Activated CD4-positive, CD25-positive, alpha-beta regulatory T cell treated with anti-CD3 and anti-CD28 coated beads, Interleukin-2, amount 50 U/mL, for 24 hours (primary cell): Measurements from ENCODE around the gene CCR7.
"Not testable (repeated sequence)": the region's sequence is repeated elsewhere in the genome, so short reads cannot be mapped to it uniquely, and the experiment has no call there.

Source experiments
- ATAC-seq, 2 donors: fragments of 150-1000 bp; cut with Tn5 transposase; one replicate each; pipeline ENCODE4 v1.10.0; 2021; ENCODE audit warnings: mild to moderate bottlenecking in 1 of 2, moderate library complexity in 1 of 2

The CCR7 gene

DNA sequence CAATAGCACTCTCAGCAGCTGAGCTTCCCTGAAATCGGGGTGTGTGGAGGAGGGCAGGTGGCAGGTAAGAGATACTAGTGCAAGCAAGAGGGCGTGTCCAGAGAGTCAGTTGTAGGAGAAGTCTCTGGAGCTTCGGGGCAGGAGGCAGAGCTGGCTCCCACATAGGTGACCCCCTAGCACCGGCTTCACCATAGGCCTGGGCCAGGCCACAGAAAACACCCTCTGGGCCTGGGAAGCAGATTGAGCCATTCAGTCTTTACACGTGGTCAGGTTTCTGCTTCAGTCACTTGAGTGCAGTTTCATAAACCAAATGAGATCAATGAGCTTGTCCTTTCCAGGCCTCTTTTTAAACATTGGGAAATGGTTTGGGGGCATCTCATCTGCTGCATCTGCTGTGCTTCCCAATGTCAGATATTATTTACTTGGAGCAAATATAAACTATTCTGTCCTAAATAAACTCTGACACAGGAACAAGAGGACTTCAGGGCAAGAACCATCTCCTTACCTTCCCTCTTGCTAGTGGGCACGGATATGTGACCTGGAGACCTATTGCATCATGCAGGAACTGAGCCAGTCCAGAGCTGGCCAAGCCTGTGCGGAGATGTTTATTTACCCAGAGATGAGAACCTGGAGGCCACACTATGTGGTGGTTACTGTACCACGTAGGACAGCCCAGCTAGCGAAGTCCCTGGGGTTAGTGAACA, 16.1 kb downstream of the CCR7 start:
- ATAC-seq = peak in 1 of 2 donors; percentile 12

DNA sequence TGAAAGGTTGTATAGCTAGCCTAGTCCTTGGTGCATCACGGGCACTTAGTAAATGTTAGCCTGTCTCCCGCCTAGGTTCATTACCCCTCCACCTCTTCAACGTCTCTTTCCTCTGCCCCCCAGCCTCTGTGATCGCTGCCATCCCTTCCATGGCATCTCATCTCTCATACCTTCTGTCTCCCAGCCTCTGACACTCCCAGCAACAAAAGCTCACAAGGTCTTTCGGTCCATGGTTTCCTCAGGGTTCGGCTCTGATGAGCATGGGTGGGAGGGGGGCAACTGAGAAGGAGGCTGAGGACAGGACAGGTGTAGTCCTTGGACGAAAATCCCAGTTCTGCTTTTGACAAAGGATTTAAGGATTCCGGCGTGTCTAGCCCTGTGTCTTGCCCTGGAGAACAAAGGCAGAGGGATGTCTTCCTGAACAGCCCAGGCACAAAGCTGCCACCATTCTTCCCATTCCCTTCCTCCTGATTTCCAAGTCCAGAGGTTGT, 16.7 kb downstream of the CCR7 start:
- no peak for ATAC-seq

- peak; percentile 19 to 20 for ATAC-seq
These were observed 17.3 kb downstream of the CCR7 start for GRCh38 chr17:40547785-40548478.

- peak; percentile 37 to 41 for ATAC-seq
These were observed 18.0 kb downstream of the CCR7 start for GRCh38 chr17:40547079-40547784.

GRCh38 chr17:40546497-40546896, 18.8 kb downstream of the CCR7 start:
- ATAC-seq = not testable (repeated sequence)

DNA sequence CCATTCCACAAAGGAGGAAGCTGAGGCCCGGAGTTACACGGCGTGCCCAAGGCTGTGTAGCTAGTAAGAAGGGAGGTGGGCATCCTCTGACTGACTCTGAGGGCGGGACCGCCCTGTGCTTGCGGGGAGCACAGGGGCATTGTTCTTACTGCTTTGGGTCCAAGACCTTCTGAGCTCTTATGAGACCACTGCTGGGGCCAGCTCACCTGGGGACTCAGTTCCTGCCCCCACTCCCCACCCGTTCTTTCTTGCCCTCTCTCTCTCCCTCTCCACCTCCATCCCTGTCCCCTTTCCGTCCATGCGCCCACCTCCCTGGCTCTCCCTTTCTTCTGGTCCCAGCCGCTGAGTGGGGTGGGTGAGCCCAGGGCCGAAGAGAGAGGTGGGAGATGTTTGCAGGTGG, 19.6 kb downstream of the CCR7 start:
- ATAC-seq = no peak

DNA sequence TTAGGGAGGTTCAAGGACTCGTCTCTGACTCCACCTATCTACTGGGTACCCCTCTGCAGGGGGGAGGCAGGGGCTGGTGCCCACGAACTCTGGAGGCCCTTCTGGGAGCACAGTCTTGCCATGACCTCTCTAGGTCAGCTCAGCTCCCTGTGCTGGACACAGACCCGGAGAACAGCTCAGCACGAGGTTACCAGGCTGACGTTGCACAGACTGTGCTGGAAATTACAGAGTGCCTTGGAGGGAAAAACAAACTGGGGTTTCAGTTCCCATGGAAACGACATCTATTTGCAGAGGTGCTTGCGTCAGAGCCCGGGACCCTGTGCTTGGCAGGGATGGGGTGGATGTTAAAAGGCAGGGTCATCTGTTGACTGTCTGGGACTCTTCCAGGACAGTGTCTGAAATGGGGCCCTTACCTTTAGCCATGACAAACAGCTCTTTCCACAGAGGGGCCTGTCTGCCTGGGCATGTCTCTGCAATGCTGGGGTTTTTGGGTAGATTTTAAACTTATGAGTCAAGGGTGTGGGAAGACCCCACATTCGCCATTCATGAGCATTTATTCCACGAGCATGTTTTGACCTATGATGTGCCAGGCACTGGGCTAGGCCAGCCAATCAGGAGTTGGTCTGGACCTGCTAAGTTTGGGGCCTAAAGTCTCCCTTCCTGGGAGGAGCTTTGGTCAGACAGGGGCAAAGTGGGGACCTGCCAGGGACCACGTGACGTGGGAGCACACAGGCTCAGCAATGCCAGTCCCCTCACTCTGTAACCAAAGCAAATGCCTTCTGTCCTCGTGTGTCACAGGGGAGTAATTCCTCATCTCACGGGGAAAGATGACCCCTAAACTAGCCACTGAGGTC, 22.5 kb downstream of the CCR7 start:
- peak; percentile 56 to 60 for ATAC-seq

DNA sequence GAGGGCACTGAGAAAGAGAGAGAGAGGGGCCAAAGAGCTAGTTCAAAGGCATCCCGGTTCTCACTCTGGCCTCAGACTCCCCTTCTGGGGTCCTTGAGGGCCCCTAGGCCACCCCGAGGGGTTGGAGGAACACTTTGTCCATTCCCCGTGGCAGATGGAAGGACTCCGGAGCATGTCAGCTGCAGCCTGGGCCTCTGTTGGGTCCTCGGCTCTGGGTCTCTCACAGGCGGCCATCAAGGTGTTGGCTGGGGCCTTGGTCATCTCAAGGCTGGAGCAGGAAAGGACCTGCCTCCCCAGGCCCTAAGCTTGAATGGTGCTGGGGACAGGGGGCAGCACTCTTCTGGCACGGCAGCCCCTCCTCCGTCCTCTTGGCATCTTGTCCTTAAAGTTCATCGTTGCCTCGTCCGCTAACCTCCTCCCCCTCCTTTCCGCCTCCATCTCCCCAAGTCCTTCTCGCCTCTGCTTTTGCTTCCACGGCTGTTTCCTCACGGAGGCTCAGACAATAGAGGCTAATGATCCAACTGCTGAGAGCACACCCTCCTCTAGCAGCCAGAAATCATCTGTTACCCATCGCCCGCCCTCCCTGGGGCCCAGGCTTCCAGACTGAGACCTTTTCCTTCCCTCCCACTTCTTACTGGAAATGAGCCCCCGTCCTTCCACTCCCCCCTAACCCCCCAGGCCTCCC, 23.3 kb downstream of the CCR7 start:
- ATAC-seq = no peak

GRCh38 chr17:40541060-40541872, 24.0 kb downstream of the CCR7 start:
- peak; percentile 22 to 41 for ATAC-seq

GRCh38 chr17:40540448-40540847, 24.8 kb downstream of the CCR7 start:
- ATAC-seq = peak; percentile 31 to 32

- no peak for ATAC-seq
These were observed 25.4 kb downstream of the CCR7 start for GRCh38 chr17:40539711-40540411.

- no peak for ATAC-seq
These were observed 26.2 kb downstream of the CCR7 start for GRCh38 chr17:40538936-40539705.

DNA sequence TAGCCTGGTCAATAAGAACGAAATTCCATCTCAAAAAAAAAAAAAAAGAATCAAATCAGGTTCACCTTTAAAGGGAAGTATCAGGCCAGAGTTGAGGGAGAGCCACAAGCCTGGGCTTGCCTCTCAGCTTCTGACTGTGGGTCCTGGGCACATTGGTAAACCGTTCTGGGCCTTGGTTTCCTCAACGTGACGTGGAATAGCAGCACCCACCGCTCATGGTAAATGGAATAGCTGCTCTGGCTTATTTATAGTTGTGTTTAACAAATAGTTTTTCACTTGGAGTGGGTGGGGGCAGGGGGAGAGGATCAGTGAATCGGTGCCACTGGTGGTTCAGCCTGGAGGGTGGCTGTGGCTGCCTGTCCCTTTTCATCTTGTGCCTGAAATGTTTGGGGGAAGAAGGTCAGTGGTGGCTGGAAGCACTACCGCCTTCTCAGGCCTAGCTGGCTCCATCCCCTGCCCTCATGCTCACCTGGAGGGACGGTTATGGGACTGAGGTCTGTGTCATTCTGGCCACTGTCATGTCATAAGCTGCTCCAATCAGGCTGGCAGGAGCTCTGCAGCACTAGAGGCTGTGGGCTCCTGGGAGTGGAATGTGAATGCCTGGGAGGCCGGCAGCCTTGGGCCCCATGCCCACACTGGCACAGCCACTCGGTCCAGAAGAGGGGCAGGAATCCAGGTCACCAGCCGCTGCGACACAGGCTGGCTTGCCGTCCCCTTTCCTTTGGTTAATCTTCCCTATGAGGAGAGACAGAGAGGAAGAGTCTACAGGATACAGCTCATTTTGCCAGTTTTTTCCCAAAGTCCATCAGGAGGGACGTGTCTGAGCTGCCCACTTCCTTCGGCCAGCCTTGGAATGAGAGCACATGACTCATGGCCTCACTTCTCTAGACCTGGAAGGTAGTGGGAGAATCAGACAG, 27.0 kb downstream of the CCR7 start:
- no peak for ATAC-seq

DNA sequence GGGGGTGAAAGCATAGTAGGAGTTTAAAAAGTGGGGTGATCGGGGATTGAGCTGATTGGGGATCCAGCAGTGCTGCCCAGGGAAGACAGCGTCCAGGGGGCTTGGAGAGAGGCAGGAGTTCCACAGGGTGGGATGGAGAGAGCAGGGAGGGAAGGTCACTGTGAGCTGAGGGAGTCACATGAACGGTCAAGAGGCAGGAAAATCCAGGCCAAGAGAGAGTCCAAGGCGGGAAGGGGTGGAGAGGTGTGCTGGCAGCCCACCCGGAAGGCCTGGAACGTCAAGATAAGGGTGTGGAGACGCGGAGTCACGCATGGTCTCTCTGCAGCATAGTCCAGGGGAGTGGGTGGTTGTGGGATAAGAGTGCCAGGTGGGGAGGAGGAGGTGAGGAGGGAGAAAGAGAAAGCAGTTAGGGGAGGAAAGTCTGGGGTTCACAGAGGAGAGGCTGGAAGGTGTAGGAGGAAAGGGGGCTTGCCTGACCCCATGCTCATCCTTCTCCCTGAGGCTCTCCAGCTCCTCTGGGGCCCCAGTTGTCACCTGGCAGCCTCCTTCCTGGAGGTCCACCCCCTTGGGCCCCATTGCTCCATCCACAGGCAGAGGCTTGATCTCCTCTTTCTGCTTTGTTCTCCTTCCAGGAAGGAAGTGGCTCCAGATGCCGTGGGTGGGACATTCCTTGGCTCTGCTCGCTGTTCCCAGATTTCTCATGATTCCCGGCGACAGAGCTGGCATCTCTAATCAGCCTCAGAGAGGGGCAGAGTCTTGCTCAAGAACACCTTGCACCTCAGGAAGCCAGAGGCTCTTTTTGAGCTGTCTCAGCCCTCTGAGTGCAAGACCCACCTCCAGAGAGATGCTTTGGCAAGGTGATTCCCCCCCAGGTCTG, 28.7 kb downstream of the CCR7 start:
- ATAC-seq = no peak

DNA sequence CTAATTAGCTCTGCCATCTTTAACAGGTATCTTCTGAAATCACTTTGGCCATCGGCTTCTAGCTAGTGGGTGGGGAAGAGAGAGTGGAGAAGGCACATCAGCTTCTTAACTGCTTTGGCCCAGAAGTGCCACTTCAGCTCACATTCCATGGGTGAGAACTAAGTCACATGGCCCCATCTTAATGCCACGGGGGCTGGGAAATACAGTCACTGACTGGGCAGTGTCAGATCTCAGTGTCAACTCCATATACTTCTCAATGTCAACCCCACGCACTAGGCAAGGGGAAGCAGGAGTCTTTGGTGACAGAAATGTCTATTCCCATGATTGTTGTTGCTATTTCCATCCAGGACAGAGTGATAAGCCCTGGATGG, 29.4 kb downstream of the CCR7 start:
- ATAC-seq = no peak

- ATAC-seq = no peak
These were observed 29.8 kb downstream of the CCR7 start for GRCh38 chr17:40535438-40535837.

GRCh38 chr17:40534371-40535189, 30.7 kb downstream of the CCR7 start:
- no peak for ATAC-seq
